SH-SY5Y (cell line): ENCODE data around the gene STX16.

Experiments
- GATA2 ChIP-seq: IDR thresholded peaks from 2 replicates; pipeline ENCODE4 v1.6.1; 2011; ENCODE audit warnings: mild to moderate bottlenecking, low read depth, low read length
- GATA3 ChIP-seq: IDR thresholded peaks from 2 replicates; pipeline ENCODE4 v1.6.1; 2011; ENCODE audit warnings: low read depth, mild to moderate bottlenecking, low read length, moderate library complexity

DNA sequence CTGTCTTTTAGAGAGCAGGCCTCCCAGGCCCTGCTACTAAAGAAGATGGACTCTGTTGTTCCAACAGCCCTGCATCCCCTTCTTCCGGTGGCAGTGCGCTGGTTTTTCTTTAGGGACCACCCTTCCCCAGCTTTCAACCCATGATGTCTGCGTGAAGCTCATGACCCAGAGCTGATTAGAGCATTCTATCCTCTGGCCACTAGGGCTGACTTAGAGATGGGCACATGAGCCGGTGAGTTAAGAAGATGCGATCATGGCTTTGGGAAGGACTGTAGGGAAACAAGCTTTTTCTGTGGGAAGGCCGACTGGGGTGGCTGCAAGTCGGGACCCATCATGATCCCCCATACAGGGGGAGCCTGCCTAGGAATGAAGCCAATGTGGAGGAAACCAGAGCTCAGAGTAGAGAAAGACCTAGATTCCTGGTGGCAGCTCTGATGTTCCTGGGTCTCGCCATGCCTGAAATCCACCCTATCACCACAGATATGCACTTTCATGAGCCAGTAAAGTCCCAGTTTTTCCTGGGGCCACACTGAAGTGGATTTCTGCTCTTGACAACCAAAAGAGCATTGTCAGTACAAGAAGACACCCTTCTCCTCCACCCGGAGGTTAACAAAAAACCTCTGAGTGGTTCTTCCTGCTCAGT lies 29.1 kb upstream of the STX16 start:
- TF ChIP-seq GATA2 (no peak), GATA3 (no peak)
